PFSK-1 (cell line): ENCODE measurements around the gene NT5M.

Experiments
- REST ChIP-seq, 2 experiments: IDR thresholded peaks; 2 replicates each; pipeline versions ENCODE4 v1.6.1 to v1.8.0; 2011 to 2012; ENCODE audit warnings: low read depth in 2 of 2, low read length in 2 of 2, control low read depth in 1 of 2, inconsistent platforms in 1 of 2, mild to moderate bottlenecking in 1 of 2, moderate library complexity in 1 of 2; ENCODE audit not compliant: insufficient read depth in 1 of 2
- SIN3A ChIP-seq: IDR thresholded peaks from 2 replicates; pipeline ENCODE4 v1.6.1; 2012; ENCODE audit warnings: mild to moderate bottlenecking, low read length, moderate library complexity, borderline replicate concordance; ENCODE audit not compliant: insufficient read depth
- TAF1 ChIP-seq: IDR thresholded peaks from 2 replicates; pipeline ENCODE4 v1.6.1; 2012; ENCODE audit warnings: low read length, control low read depth, borderline replicate concordance; ENCODE audit not compliant: insufficient read depth

GRCh38 chr17:17349724-17350106, 46.5 kb downstream of the NT5M start:
- no peak for TF ChIP-seq TAF1
- no peak for TF ChIP-seq SIN3A
- no peak for TF ChIP-seq REST (IDR thresholded peaks at IDR 0.05; ENCODE audit: insufficient read depth in 1 of 2, low read depth in 2 of 2, low read length in 2 of 2)
